ENCODE measurements around the gene KANK3.

GRCh38 chr19:8357007-8357521 lies 14.0 kb upstream of the KANK3 start:
- TF ChIP-seq CTCF (IDR thresholded peaks at IDR 0.05) (no peak), PHF8 (IDR thresholded peaks at IDR 0.05; ENCODE audit: borderline replicate concordance, low read depth) (no peak), NR3C1 (IDR thresholded peaks at IDR 0.05) (no peak), POLR2A (IDR thresholded peaks at IDR 0.05; ENCODE audit: low read length) (no peak), RAD21 (conservative IDR thresholded peaks at IDR 0.05 in 1 of 2, IDR thresholded peaks at IDR 0.05 in 1 of 2) (no peak), CBX2 (IDR thresholded peaks at IDR 0.05; ENCODE audit: borderline replicate concordance, low read depth) (no peak), JUNB (IDR thresholded peaks at IDR 0.05) (no peak), HES2 (IDR thresholded peaks at IDR 0.05) (no peak), NFE2L2 (conservative IDR thresholded peaks at IDR 0.05; ENCODE audit: low read length) (no peak), CHD4 (IDR thresholded peaks at IDR 0.05; ENCODE audit: borderline replicate concordance) (no peak), JUN (IDR thresholded peaks at IDR 0.05) (no peak)
- TF ChIP-seq, protein P1, sequence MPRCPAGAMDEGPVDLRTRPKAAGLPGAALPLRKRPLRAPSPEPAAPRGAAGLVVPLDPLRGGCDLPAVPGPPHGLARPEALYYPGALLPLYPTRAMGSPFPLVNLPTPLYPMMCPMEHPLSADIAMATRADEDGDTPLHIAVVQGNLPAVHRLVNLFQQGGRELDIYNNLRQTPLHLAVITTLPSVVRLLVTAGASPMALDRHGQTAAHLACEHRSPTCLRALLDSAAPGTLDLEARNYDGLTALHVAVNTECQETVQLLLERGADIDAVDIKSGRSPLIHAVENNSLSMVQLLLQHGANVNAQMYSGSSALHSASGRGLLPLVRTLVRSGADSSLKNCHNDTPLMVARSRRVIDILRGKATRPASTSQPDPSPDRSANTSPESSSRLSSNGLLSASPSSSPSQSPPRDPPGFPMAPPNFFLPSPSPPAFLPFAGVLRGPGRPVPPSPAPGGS (IDR thresholded peaks at IDR 0.05) = no peak
